H1 (cell line): ENCODE results near the gene PSG2. TPM values are rescaled to one million over a fixed set of nuclear protein-coding genes. Genes with fewer than 3 reads are reported as not detected.
"Not testable (repeated sequence)": the region's sequence is repeated elsewhere in the genome, so short reads cannot be mapped to it uniquely, and the experiment has no call there.

Experiments
- CTCF ChIA-PET: fragments of 300-600 bp; sonication (Branson Sonifier 250); formaldehyde crosslinking; loops from one replicate; lab custom pipeline; 2021; ENCODE audit not compliant: partially characterized antibody; lab: Charles Lee
- POLR2A ChIA-PET: fragments of 300-600 bp; sonication (Branson Sonifier 250); formaldehyde crosslinking; loops from one replicate; lab custom pipeline; 2021; ENCODE audit warnings: inconsistent platforms; ENCODE audit not compliant: partially characterized antibody; lab: Charles Lee
- DNase-seq, 2 experiments: peaks; one replicate each; pipeline versions ENCODE4 v3.0.0 to v3.0.0-alpha.2; 2010 to 2022; ENCODE audit warnings: low spot score in 2 of 2, low read depth in 1 of 2, mixed read lengths in 1 of 2
- FAIRE-seq: peaks from 2 replicates; lab custom pipeline; 2011; peaks lifted over from hg19 to GRCh38; lab: Jason Lieb, UNC
- H2AFZ ChIP-seq: 2 replicates; pipeline ENCODE4 v1.8.1; 2012; ENCODE audit warnings: low read length, inconsistent platforms
- H2AK5ac ChIP-seq: 2 replicates; pipeline ENCODE4 v1.6.1; 2013; ENCODE audit warnings: low read depth, low read length
- H2BK120ac ChIP-seq: replicated peaks from 2 replicates; pipeline ENCODE3; 2013; ENCODE audit warnings: low read depth, low read length, inconsistent platforms
- H2BK12ac ChIP-seq: 2 replicates; pipeline ENCODE4 v1.6.1; 2013; ENCODE audit warnings: low read depth, low read length
- H2BK15ac ChIP-seq: 2 replicates; pipeline ENCODE4 v1.6.1; 2013; ENCODE audit warnings: low read length
- H2BK20ac ChIP-seq: 2 replicates; pipeline ENCODE4 v1.6.1; 2013; ENCODE audit warnings: low read length
- H2BK5ac ChIP-seq: 2 replicates; pipeline ENCODE4 v1.6.1; 2013; ENCODE audit warnings: low read depth, low read length
- H3K14ac ChIP-seq: 2 replicates; pipeline ENCODE4 v1.6.1; 2013; ENCODE audit warnings: inconsistent platforms; ENCODE audit not compliant: insufficient read length
- H3K18ac ChIP-seq: 2 replicates; pipeline ENCODE4 v1.6.1; 2013; ENCODE audit warnings: low read length; ENCODE audit errors: extremely low read depth
- H3K23ac ChIP-seq: 2 replicates; pipeline ENCODE4 v1.6.1; 2013; ENCODE audit warnings: inconsistent platforms; ENCODE audit not compliant: insufficient read length
- H3K23me2 ChIP-seq: 2 replicates; pipeline ENCODE4 v1.6.1; 2013; ENCODE audit warnings: low read depth, low read length
- H3K27ac ChIP-seq: 2 replicates; pipeline ENCODE4 v1.6.1; 2011; ENCODE audit warnings: low read depth, low read length, inconsistent platforms
- H3K27me3 ChIP-seq, 4 experiments: replicated peaks in 1 of 4; 1 replicate in 1 of 4; 2 replicates in 3 of 4; pipeline versions ENCODE4 v1.6.1 to v1.8.1; 2011 to 2013; ENCODE audit warnings: low read length in 3 of 4, mild to moderate bottlenecking in 3 of 4, inconsistent platforms in 2 of 4, mixed read lengths in 2 of 4, moderate library complexity in 1 of 4; ENCODE audit not compliant: control insufficient read depth in 3 of 4, insufficient read depth in 3 of 4; ENCODE audit errors: extremely low read depth in 1 of 4
- H3K36me3 ChIP-seq, 4 experiments: 2 replicates each; pipeline versions ENCODE4 v1.6.1 to v1.8.1; 2011 to 2013; ENCODE audit warnings: mild to moderate bottlenecking in 4 of 4, low read length in 3 of 4, moderate library complexity in 2 of 4, control low read depth in 1 of 4, inconsistent platforms in 1 of 4; ENCODE audit not compliant: insufficient read depth in 4 of 4, control insufficient read depth in 2 of 4
- H3K4ac ChIP-seq: replicated peaks from 2 replicates; pipeline ENCODE3; 2013; ENCODE audit warnings: low read length, low read depth, mixed read lengths, inconsistent platforms; ENCODE audit not compliant: insufficient read length
- H3K4me1 ChIP-seq, 4 experiments: replicated peaks in 1 of 4; 1 replicate in 1 of 4; 2 replicates in 3 of 4; pipeline versions ENCODE4 v1.6.1 to v1.8.1; 2011 to 2013; ENCODE audit warnings: low read length in 3 of 4, inconsistent platforms in 2 of 4, mixed read lengths in 1 of 4; ENCODE audit not compliant: insufficient read depth in 4 of 4, control insufficient read depth in 3 of 4
- H3K4me2 ChIP-seq, 2 experiments: 2 replicates each; pipeline versions ENCODE4 v1.6.1 to v1.8.1; 2011 to 2013; ENCODE audit warnings: low read depth in 2 of 2, low read length in 2 of 2, control low read depth in 1 of 2, inconsistent platforms in 1 of 2, mild to moderate bottlenecking in 1 of 2; ENCODE audit not compliant: insufficient read depth in 1 of 2
- H3K4me3 ChIP-seq, 4 experiments: fragments of 200-600, 300-600 bp in 1 of 4; sonication (generic), shearing (Covaris generic), sonication (Bioruptor Twin) in 1 of 4; 2 replicates each; pipeline versions ENCODE4 v1.5.1 to v1.8.1; 2011 to 2016; ENCODE audit warnings: low read length in 4 of 4, low read depth in 3 of 4, control low read depth in 2 of 4, inconsistent platforms in 2 of 4, mild to moderate bottlenecking in 2 of 4, mixed read lengths in 1 of 4, moderate library complexity in 1 of 4; ENCODE audit not compliant: insufficient read depth in 2 of 4; ENCODE audit errors: extremely low read depth in 1 of 4
- H3K56ac ChIP-seq: replicated peaks from 2 replicates; pipeline ENCODE3; 2013; ENCODE audit warnings: low read depth, mild to moderate bottlenecking, mixed read lengths, low read length, inconsistent platforms; ENCODE audit not compliant: insufficient read length
- H3K79me1 ChIP-seq: 2 replicates; pipeline ENCODE4 v1.6.1; 2013; ENCODE audit warnings: low read depth, low read length, control low read depth
- H3K79me2 ChIP-seq, 2 experiments: 2 replicates each; pipeline versions ENCODE4 v1.6.1 to v1.8.1; 2012 to 2013; ENCODE audit warnings: low read length in 2 of 2, mild to moderate bottlenecking in 2 of 2, inconsistent platforms in 1 of 2; ENCODE audit not compliant: insufficient read depth in 2 of 2, control insufficient read depth in 1 of 2
- H3K9ac ChIP-seq, 4 experiments: replicated peaks in 1 of 4; 1 replicate in 1 of 4; 2 replicates in 3 of 4; pipeline versions ENCODE4 v1.6.1 to v1.8.1; 2011 to 2013; ENCODE audit warnings: low read depth in 3 of 4, low read length in 3 of 4, control low read depth in 2 of 4, mild to moderate bottlenecking in 2 of 4, moderate library complexity in 2 of 4, inconsistent platforms in 1 of 4; ENCODE audit errors: extremely low read depth in 1 of 4
- H3K9me3 ChIP-seq, 2 experiments: 2 replicates each; pipeline versions ENCODE4 v1.6.1 to v1.8.1; 2012 to 2013; ENCODE audit warnings: mild to moderate bottlenecking in 2 of 2, moderate library complexity in 2 of 2, control low read depth in 1 of 2, inconsistent platforms in 1 of 2, low read depth in 1 of 2, low read length in 1 of 2, mixed read lengths in 1 of 2; ENCODE audit not compliant: insufficient read depth in 2 of 2
- H4K20me1 ChIP-seq, 2 experiments: replicated peaks in 1 of 2; 2 replicates each; pipeline versions ENCODE3 to v1.8.1; 2011 to 2013; ENCODE audit warnings: inconsistent platforms in 2 of 2, low read length in 2 of 2, mild to moderate bottlenecking in 1 of 2; ENCODE audit not compliant: insufficient read depth in 2 of 2, control insufficient read depth in 1 of 2
- H4K5ac ChIP-seq: 2 replicates; pipeline ENCODE4 v1.6.1; 2013; ENCODE audit warnings: low read length, low read depth, mixed read lengths, inconsistent platforms; ENCODE audit not compliant: insufficient read length
- H4K8ac ChIP-seq: 2 replicates; pipeline ENCODE4 v1.8.0; 2013; ENCODE audit warnings: mild to moderate bottlenecking, moderate library complexity, low read length, inconsistent platforms; ENCODE audit not compliant: insufficient read depth; ENCODE audit errors: extremely low read depth
- H4K91ac ChIP-seq: replicated peaks from 2 replicates; pipeline ENCODE3; 2013; ENCODE audit warnings: low read length, mixed read lengths, inconsistent platforms; ENCODE audit not compliant: insufficient read length
- WGBS, 2 experiments: shearing (Covaris generic) in 1 of 2; methylation state at CpG; one replicate each; pipeline versions ENCODE4 v1.1.6 to v1.1.7; 2013 to 2015; ENCODE audit warnings: low lambda C conversion rate in 2 of 2, mixed read lengths in 2 of 2, inconsistent platforms in 1 of 2, low coverage in 1 of 2, missing lambda C conversion rate in 1 of 2; ENCODE audit not compliant: insufficient replicate concordance in 2 of 2, insufficient coverage in 1 of 2, insufficient read length in 1 of 2; ENCODE audit errors: extremely low coverage in 1 of 2, missing lambda C conversion rate in 1 of 2; 5-methylcytosine and 5-hydroxymethylcytosine counted together
- polyA plus RNA-seq, 7 experiments: library from polyadenylated mRNA; depleted of rRNA in 3 of 7; stranded (reverse) in 5 of 7; unstranded in 2 of 7; fragments of >200 nt in 5 of 7; fragments of 200-250 nt in 2 of 7; gene quantifications; 1 replicate in 5 of 7; 2 replicates in 1 of 7; 4 replicates in 1 of 7; pipeline versions ENCODE4 v1.2.1 to v1.2.3, GENCODE V29; 2011 to 2013; ENCODE audit warnings: missing spikeins in 2 of 7, mixed read lengths in 2 of 7
- total RNA-seq: library from RNA; stranded (reverse); fragmentation: NEBNext Ultra II Directional; extraction: Animal tissue kit (Norgen Biotek cat#: 25700); gene quantifications from 2 replicates; pipeline ENCODE4 v1.2.1, GENCODE V29; 2021

The PSG2 gene
- total and polyA plus RNA-seq, 2 of the 8 experiments (the other 6 are each of a cell fraction or from before 2014, with no cell fraction given) = not detected

- H3K79me1 ChIP-seq, H3K79me2 ChIP-seq, H2BK12ac ChIP-seq, H3K27ac ChIP-seq, H2BK20ac ChIP-seq, H2AFZ ChIP-seq, CTCF ChIA-PET, H3K14ac ChIP-seq, DNase-seq, H4K20me1 ChIP-seq, H3K4ac ChIP-seq, H3K4me3 ChIP-seq, H2BK15ac ChIP-seq, H4K91ac ChIP-seq, H2BK5ac ChIP-seq, H4K5ac ChIP-seq, H3K18ac ChIP-seq, POLR2A ChIA-PET, H3K4me1 ChIP-seq, FAIRE-seq, H3K27me3 ChIP-seq, H3K23ac ChIP-seq, H3K36me3 ChIP-seq, H2AK5ac ChIP-seq, H3K23me2 ChIP-seq, H2BK120ac ChIP-seq, H4K8ac ChIP-seq, H3K56ac ChIP-seq, H3K4me2 ChIP-seq, H3K9ac ChIP-seq: not testable (repeated sequence)
- WGBS, 2 experiments = 68% methylated on average over 4 of the region's 4 CpGs; no CpG with 5 or more reads in 1 of the 2 experiments
- H3K9me3 ChIP-seq = peaks cover 20 to 63% of the 10 kb centered on the region in 2 experiments
These were observed 4.6 kb downstream of the PSG2 start for GRCh38 chr19:43077881-43078280.

- H3K4me2 ChIP-seq, H3K4me3 ChIP-seq, H3K18ac ChIP-seq, H2AFZ ChIP-seq, H3K79me2 ChIP-seq, H2BK5ac ChIP-seq, H4K91ac ChIP-seq, H3K23ac ChIP-seq, H2BK120ac ChIP-seq, H3K79me1 ChIP-seq, H3K56ac ChIP-seq, H2AK5ac ChIP-seq, H3K36me3 ChIP-seq, H3K4ac ChIP-seq, H2BK20ac ChIP-seq, H2BK12ac ChIP-seq, H3K14ac ChIP-seq, H4K8ac ChIP-seq, H3K4me1 ChIP-seq, H3K23me2 ChIP-seq, H3K27ac ChIP-seq, H3K9ac ChIP-seq, H2BK15ac ChIP-seq, H4K5ac ChIP-seq, H4K20me1 ChIP-seq, POLR2A ChIA-PET, CTCF ChIA-PET, FAIRE-seq, H3K27me3 ChIP-seq, DNase-seq: not testable (repeated sequence)
- whole genome bisulfite sequencing, 2 experiments = 65% methylated on average over 3 of the region's 3 CpGs; no CpG with 5 or more reads in 1 of the 2 experiments
- peaks cover 5 to 50% of the 10 kb centered on the region in 2 experiments; a peak in 3 of 4 replicates for H3K9me3 ChIP-seq
These were observed 20.1 kb downstream of the PSG2 start for GRCh38 chr19:43062418-43062817.
